NCI-H1417 treated with DMSO at 0.1 percent for 48 hours (cell line): Measurements from ENCODE around the gene HSFX1.
"Not testable (repeated sequence)": the region's sequence is repeated elsewhere in the genome, so short reads cannot be mapped to it uniquely, and the experiment has no call there.

Source experiments
- DNase-seq: peaks from one replicate; lab custom pipeline; 2025; lab: John Stamatoyannopoulos, UW

Gene HSFX1, protein sequence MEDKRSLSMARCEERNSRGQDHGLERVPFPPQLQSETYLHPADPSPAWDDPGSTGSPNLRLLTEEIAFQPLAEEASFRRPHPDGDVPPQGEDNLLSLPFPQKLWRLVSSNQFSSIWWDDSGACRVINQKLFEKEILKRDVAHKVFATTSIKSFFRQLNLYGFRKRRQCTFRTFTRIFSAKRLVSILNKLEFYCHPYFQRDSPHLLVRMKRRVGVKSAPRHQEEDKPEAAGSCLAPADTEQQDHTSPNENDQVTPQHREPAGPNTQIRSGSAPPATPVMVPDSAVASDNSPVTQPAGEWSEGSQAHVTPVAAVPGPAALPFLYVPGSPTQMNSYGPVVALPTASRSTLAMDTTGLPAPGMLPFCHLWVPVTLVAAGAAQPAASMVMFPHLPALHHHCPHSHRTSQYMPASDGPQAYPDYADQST

DNA sequence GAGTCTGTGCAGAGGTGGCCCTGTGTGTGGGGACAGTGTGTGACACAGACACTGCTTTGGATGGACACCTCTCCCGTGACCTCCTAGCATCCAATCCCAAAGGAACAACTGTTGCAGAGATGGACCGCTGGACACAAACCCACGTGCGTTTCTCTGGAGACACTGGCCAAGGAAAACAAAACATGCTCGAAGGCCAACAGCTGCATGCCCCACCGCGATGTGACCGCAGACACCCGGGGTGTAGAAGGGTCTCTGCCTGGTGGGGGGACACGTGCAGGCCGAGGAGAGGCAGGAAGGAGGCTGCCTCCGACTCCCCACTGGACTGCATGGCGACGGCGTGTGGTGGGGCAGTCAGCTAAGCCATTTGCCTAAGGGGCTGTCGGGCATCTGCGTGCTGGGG, at the start of gene HSFX1:
Gene HSFX1 (plus strand): TSS at position 301 of the 400 bp plus-strand sequence. CDS start 614 bp downstream, outside the sequence.
- DNase-seq: not testable (repeated sequence)

DNA sequence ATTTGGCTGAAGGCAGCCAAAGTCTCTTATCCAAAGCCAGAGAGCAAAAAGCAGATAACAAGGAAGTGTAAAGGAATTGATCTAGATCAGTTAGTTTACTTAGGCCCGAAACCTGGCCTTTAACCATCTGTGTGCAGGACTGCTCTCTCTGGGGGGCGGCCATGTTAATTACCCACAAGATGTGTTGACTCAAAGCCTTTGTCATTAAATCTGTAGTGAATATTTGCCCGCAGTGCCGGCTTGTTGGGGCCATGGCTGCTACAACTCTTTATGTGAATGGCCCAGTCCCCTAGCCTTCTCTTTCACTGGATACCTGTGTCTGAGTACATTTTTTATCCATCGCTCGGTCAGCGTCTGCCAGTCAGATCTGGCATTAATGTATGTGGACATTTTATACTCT, 46.6 kb upstream of the HSFX1 start:
- DNase-seq: not testable (repeated sequence)

GRCh38 chrX:149742269-149742668, 31.6 kb upstream of the HSFX1 start:
- DNase-seq: not testable (repeated sequence)

GRCh38 chrX:149746390-149747007, 27.4 kb upstream of the HSFX1 start:
- not testable (repeated sequence) for DNase-seq

DNA sequence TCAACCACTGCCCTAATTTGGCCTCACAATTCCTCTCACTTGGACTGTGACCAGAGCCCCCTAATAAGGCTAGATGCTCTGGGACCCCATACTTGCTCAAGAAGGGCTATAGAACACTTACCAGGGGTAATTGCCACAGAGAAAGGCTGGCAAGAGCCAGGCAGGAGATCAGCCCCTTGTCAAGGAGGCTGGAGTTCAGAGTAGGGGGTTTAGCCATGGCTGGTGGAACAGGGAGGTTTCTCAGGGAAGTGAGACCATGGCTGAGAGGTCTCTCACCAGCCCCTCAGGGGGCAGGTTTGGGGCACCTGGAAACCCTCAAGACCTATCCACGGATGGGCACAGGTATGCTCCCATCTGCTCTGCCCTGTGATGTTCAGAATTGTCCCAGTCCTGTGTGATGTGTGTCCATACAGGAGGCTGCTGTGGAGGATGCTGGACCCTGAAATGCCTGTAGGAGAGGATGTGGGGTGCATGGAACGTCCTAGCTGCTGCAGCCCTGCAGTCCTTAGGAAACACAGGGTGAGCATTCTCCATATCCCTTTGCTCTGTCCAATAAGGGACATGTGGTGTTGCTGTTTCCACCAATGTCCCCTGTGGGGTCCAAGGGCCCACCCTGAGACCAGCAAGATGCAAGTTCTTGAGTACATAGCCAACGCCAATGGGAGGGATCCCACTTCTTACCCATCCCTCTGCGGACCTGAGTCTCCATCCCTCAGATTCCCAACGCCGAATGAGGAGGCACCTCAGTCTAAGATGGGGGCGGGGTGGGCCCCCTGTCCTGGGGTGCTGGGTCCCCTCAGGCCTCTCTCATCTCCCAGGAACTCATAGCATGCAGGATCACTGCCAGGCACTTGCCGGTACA, 16.4 kb upstream of the HSFX1 start:
- no peak for DNase-seq

GRCh38 chrX:149758068-149758714, 15.7 kb upstream of the HSFX1 start:
- no peak for DNase-seq

DNA sequence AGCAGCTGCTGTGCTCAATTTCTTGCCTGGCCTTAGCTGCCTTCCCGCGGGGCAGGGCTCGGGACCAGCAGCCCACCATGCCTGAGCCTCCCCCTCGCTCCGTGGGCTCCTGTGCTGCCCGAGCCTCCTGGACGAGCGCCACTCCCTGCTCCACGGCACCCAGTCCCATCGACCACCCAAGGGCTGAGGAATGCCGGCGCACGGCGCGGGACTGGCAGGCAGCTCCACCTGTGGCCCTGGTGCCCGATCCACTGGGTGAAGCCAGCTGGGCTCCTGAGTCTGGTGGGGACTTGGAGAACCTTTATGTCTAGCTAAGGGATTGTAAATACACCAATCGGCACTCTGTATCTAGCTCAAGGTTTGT, 15.2 kb upstream of the HSFX1 start:
- not testable (repeated sequence) for DNase-seq

DNA sequence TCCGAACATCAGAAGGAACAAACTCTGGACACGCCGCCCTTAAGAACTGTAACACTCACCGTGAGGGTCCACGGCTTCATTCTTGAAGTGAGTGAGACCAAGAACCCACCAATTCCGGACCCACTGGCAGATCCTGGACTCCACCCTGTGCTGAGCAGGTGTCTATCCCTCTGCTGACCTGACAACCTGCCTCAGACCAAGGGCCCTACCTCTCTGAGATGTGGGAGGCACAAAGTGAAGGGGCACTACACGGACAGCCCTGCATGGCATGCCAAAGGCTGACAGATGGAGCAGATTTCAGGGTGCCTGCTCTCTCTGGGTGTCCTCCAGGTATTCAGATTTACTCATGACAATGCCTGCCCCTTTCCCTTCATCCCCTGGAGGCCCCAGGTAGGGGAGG, 14.0 kb upstream of the HSFX1 start:
- no peak for DNase-seq

DNA sequence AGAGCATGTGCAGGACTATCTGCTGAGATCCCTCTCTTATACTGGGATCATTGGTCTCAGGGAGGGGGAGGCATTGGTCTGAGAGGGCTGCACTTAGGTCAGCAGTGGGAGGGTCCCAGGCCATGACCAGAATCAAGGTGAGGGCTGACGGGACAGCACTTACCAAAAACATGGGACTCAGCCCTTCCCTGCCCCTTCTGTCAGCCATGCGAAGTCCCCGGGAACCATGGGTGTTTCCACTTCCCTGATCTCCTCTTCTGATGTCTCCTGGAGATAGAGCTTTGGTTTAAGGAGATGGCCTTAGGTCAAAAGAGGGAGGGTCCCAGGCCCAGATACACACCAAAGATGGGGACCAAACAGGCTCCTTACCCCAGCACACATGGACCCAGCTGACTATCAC, 12.9 kb upstream of the HSFX1 start:
- no peak for DNase-seq

GRCh38 chrX:149761858-149762674, 11.8 kb upstream of the HSFX1 start:
- DNase-seq: not testable (repeated sequence)

DNA sequence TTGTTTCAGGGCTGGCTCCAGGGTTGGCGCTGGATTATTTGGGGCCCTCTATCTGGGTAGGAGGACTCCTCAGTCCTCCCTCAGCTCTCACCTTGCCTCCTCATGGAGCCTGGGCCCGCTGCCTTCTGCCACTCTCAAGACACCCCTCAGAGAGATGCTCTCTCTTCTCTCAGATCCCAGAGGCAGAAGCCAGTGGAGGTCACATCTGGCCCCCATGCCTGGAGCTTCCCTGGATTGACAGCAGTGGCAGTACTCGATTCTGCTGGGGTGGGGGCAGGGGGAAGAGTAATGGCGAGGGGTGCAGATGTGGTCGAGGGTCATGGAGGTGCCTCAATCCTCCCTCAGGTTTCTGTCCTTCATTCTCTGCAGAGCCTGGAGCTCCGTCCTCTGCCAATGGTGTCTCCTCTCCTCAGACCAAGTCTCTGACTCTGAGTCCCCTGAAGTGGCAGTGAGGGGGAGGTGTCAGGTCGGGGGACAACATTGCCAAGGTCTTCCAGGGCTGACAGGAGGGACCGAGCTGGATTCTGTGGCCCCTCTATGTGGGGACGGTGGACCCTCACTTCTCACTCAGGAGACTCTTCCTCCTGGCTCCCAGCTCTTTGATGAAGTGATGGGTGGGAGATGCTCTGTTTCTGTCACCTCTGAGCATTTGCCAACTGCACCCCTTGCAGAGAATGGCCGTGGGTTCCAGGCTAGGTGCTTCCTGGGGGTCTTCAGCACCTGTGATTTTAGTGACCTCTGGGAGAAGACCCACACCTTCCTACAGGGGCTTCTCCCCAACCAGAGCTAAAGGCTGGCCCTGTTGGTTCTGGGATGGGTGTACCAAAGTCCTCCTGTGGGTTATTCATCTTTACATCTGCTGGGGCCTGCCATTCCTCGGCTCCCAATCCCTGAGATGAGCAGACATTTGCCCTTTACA, 10.9 kb upstream of the HSFX1 start:
- no peak for DNase-seq

DNA sequence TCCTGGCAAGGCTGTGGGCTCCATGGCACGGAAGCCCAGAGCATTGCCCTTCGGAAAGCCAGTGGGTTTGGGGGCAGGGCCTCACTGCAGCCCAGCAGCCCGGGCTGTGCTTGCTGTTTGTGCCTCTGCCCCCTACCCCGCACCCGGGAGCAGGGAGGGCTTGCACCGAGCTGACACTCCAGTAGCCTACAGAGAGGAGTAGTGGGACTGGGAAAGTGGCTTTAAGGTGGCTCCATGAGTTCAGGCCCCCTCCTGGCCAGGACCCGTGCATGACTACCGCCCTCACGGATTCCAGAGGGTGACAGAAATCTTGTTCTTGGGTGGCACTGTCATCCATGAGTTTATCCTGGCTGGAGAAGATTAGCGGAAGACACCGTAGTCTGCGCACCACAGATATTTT, 3.5 kb upstream of the HSFX1 start:
- not testable (repeated sequence) for DNase-seq

- not testable (repeated sequence) for DNase-seq
Observed at GRCh38 chrX:149773026-149773425, 842 bp upstream of the HSFX1 start.

DNA sequence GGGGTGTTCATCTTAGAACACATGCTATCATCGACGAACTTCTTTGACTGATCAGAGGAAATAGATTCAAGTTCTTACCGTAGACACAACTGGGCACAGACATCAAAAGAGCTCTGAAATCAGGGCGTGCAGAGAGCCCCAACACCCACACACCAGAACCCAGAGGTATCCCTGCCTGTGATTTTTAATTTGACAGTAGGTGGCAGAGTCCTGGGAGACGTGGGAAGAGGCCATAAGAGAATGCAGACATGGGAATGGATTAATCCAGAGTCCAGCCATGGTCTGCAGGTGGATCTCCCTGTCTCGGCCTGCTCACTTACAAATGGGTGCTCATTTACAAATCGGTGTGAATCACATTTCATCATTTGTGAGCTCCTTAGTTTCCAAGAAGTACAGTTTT, 4.1 kb downstream of the HSFX1 start:
- DNase-seq: not testable (repeated sequence)

DNA sequence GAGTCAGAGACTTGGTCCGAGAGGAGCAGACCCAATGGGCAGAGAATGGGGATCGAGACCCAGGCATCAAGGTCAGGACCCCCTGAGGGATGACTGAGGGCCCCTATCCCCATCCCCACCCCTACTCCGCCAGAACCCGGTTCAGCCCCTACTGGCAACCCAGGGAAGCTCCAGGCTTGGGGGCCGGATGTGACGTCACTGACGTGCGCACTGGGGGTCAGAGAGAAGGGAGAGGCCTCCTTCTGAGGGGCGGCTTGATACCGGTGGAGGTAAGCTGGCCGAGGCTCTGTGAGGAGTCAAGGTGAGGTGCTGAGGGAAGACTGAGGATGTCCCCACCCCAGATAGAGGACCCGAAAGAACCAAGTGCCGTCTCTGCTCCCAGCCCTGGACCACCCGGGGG, 7.9 kb downstream of the HSFX1 start, which contains the start of gene MAGEA9:
Gene MAGEA9 (plus strand): TSS at position 204 of the 400 bp plus-strand sequence. CDS start 4,281 bp downstream, outside the sequence.
- DNase-seq: not testable (repeated sequence)

- not testable (repeated sequence) for DNase-seq
Observed at GRCh38 chrX:149795531-149795930, 21.7 kb downstream of the HSFX1 start.

GRCh38 chrX:149799095-149799714, 25.3 kb downstream of the HSFX1 start:
- DNase-seq: no peak

- DNase-seq: peak; percentile 10
Observed at GRCh38 chrX:149799938-149800337, 26.1 kb downstream of the HSFX1 start.

DNA sequence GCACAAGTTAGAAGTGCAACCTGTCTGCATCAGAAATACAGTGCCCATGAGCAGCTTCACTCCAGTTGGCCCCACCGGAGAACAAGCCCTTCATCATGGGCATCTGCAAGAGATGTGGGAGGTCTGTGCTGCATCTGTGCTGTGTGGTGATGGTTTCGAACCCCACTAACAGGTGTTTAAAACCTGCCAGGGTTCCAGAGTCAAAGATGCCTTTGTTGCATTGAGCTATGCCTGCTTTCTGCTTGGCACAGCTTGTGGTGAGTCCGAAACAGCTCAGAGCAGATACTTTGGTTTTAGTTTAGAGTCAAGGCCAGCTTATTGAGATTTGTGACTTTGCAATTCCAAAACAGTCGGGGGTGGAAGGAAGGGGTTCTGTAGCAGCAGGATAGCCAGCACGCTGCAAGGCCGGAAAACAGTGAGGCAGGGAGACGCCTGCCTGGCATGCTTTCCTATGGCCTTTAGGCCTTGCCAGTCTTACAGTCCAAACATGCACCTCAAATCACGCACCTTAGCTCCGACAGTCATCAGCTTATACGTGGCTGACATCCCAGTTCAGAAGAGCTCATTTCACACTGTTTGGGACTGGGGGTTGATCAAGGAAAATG, 29.7 kb downstream of the HSFX1 start:
- DNase-seq: no peak
